Heart left ventricle (tissue), 13 donors: ENCODE results near the gene ZSCAN26.

ENCODE experiments used
- CTCF ChIP-seq, 12 donors: fragments of 200-600 bp; sonication (generic) in 4 of 12; IDR thresholded peaks; one replicate each; pipeline versions ENCODE4 v1.5.0 to v1.8.0; 2018 to 2022; ENCODE audit warnings: antibody characterized with exemption in 12 of 12, mild to moderate bottlenecking in 5 of 12
- POLR2A ChIP-seq, 2 donors: fragments of 450-650 bp; IDR thresholded peaks; one replicate each; pipeline ENCODE4 v1.6.1; 2017; ENCODE audit warnings: antibody characterized with exemption in 2 of 2, mild to moderate bottlenecking in 2 of 2, moderate library complexity in 2 of 2
- donor health status: ischemic (EF 13 %, LVEDD 7.1; RV severe dilation, severe dysfunction).
- donor health status: DM: no; HTN: yes; CAD: no.
- donor health status: DM: no; HTN: no; CAD: no.
- donor health status: ischemic (EF 25% LVEDD 6.9; RV normal size, moderate dysfunction).
- donor health status: ischemic (EF 25% LVEDD 5.7; RV mildly dilated, moderate dysfunction).
- donor health status: ischemic (EF 35%, LVEDD 5.7; RV mildly dilated, moderate dysfunction).
- donor health status: nonischemic (EF 11% LVEDD 7.7; RV severe dilation, severe dysfunction).
- donor health status: DM: yes; HTN: yes; CAD: no.
- donor health status: PGD.
- donor health status: ischemic (EF 29% LVEDD 5.4; RV normal size, mild dysfunction).
- donor health status: nonischemic (EF 23%, LVEDD 6.1; RV moderate dilation, normal function).

- no peak for TF ChIP-seq POLR2A (IDR thresholded peaks at IDR 0.05)
- TF ChIP-seq CTCF (IDR thresholded peaks at IDR 0.05) = no peak
Observed at GRCh38 chr6:28217890-28218289, 49.1 kb upstream of the ZSCAN26 start.
